GM18507 (cell line): ENCODE measurements around the gene HOXC9.

Experiments used
- DNase-seq: peaks from one replicate; pipeline ENCODE4 v3.0.0; 2011; ENCODE audit warnings: low read depth; ENCODE audit not compliant: insufficient read length; ENCODE audit errors: extremely low spot score
- FAIRE-seq: peaks from 2 replicates; lab custom pipeline; 2011; peaks lifted over from hg19 to GRCh38; lab: Jason Lieb, UNC

The HOXC9 gene

GRCh38 chr12:54000116-54001114 is at the start of gene HOXC9:
Gene HOXC9 (plus strand): TSS chr12:54000161. CDS start chr12:54000189, 28 bp downstream.
- FAIRE-seq (no peak), DNase-seq (no peak)

DNA sequence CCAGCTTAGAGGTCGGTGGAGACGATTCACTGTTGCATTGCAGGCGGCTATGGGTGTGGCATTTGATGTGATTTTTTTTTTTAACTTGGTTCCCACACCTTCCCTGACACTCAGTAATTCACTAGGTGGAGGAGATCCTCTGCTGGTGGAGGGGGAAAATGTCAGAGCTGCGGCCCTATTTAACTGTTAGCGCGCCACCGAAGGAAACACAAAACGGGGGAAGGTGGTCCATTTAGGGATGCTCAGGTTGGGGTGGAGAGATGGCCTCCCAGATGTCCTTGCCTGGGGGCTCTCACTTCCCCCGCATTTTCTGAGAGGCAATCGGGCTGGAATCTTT is 49.6 kb upstream of the HOXC9 start:
- no peak for FAIRE-seq
- DNase-seq: no peak

- no peak for DNase-seq
- no peak for FAIRE-seq
These were observed 49.0 kb upstream of the HOXC9 start for GRCh38 chr12:53950789-53951576.

GRCh38 chr12:53951577-53952334 is 48.2 kb upstream of the HOXC9 start:
- FAIRE-seq (no peak), DNase-seq (no peak)

DNA sequence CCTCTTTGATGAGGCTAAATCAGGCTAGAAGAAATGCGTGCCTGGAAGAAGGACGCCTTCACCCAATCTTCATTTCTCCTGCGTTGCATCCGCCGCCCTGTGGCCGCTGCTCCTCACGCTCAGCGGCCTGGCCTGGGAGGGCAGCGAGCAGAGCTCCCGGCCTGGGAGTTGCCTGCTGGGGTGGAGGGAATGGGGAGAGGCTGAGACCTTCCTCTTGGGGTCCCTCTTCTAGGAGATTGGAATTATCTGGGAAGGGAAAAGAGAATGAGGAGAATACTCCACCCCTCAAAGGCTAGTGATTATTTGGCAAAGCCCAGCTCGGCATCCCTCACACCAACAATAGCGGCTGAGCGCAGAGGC is 47.6 kb upstream of the HOXC9 start:
- DNase-seq (no peak), FAIRE-seq (no peak)

DNA sequence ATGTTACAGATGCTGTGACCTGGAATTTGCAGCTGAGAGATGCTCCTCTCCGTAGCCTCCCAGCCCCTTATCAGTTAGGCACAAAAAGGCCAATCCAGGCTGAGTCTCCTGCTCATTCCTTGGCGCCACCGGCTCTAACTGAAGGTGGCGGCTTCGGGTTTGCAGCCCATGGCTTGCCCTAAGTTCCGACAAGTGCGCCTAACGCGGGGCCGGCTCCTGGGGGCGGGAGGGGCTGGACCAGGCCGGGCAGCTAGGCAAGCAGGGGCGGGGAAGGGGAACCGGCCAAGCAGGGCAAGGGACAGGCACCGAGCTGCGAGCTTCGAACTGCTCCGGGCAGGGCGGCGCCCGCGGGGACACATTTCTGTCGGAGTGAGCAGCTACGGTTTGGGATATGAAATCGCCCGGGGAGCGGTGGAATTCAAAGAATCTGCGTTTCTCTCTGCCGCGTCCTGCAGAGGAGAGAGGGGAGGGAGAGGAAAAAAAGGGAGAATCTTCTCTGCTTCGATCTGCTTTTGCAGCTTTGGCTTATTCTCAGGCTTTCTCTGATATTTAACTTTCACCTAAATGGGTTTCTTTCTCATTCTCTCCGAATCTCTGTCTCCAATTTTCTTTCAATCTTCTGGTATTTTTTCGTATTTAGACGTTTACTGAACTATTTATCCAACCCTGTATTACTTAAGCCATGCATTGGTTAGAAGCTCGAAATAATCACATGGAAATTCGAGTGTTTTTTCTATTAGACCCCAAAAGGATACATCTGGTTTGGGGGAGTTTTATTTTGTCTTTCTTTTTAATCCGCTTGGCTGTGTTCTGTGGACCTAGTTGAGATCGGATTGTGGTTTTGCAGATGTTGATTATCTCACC is 46.9 kb upstream of the HOXC9 start:
- DNase-seq: no peak

DNA sequence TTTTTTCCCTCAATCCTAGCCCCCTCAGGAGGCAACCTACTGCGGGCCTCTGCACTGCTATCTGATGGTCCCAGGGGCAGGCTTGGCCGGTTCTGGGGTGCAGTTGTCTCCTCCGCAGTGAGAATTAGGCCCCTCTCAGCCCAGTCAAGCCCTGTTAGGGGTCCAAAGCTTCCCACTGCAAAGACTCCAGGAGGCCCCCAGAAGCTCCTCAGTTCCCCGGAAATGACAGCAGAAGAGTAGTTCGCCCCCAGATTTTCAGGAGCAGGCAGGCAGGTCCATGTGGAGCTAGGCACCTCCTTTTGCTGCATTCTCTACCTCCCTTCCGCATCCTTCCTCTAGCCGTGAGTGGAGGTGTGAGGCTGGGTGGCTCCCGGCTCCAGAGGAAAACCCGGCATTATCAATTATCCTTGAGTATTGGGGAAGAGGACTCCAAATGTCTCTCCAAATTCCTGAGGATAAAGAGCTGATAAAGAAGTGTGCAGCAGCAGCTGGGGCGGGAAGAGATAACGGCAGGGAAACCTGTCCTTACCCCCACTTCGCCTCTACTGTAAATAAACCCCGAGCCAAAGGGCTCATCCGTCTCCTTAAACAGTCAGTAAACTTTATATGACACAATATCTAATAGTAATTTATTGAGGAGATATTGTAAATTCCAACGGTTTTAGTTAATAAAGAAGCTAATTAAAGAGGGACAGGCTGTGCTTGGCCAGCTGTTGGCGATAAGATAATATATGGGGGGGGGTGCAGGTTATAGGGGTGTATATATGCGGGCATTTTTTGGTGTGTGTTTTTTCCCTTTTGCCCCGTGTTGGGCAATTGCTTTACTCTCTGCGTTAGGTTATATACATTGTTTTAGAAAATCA is 45.9 kb upstream of the HOXC9 start:
- no peak for FAIRE-seq
- no peak for DNase-seq

More for the DNA sequence above, 46.9 kb upstream of the HOXC9 start:
- no peak for FAIRE-seq

DNA sequence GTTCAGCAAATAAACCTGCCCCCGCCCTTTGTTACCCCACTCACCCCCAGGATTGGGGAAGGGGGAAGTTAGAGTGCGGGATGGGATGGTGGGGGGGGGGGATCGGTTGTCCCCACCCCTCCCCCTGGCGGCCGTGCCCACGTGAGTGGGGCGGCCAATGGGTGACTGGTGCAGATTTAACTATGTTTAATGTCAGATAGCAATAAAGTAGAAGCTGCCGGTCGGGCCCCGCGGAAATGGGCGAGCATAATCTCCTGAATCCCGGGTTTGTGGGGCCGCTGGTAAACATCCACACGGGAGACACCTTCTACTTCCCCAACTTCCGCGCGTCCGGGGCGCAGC is 45.3 kb upstream of the HOXC9 start, which contains the start of gene HOXC12:
TSS of gene HOXC12 (plus strand) at position 210 of the 342 bp plus-strand sequence. CDS start at position 237, 27 bp downstream.
- no peak for DNase-seq
- FAIRE-seq: no peak

- FAIRE-seq (no peak), DNase-seq (no peak)
These were observed 44.8 kb upstream of the HOXC9 start for GRCh38 chr12:53955036-53955775.

GRCh38 chr12:53955776-53956250 is 44.1 kb upstream of the HOXC9 start:
- no peak for FAIRE-seq
- DNase-seq: no peak

GRCh38 chr12:53956251-53956887 is 43.6 kb upstream of the HOXC9 start:
- no peak for FAIRE-seq
- no peak for DNase-seq

- FAIRE-seq: no peak
- DNase-seq: no peak
These were observed 42.9 kb upstream of the HOXC9 start for GRCh38 chr12:53956914-53957536.

GRCh38 chr12:53958128-53958527 is 41.8 kb upstream of the HOXC9 start:
- DNase-seq (no peak), FAIRE-seq (no peak)

DNA sequence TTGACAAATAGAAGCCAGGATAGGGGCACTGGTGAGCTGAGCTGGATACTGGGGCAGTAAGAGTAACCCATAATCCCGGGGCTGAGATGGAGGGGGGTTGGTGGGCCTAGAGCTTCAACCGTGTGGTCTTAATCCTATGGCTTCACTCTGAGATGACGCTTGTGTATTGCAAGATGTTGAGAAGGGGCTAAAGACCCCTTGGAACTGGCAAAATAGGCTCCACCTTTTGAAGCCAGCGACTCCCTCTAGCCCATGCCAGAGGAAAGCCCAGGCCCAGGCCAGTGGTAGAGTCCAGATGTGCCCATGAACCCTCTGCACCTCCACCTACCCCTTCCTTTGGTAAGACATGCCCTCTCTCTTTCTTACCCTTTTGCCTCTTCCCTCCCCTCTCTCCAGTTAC is 40.6 kb upstream of the HOXC9 start:
- DNase-seq (no peak), FAIRE-seq (no peak)

DNA sequence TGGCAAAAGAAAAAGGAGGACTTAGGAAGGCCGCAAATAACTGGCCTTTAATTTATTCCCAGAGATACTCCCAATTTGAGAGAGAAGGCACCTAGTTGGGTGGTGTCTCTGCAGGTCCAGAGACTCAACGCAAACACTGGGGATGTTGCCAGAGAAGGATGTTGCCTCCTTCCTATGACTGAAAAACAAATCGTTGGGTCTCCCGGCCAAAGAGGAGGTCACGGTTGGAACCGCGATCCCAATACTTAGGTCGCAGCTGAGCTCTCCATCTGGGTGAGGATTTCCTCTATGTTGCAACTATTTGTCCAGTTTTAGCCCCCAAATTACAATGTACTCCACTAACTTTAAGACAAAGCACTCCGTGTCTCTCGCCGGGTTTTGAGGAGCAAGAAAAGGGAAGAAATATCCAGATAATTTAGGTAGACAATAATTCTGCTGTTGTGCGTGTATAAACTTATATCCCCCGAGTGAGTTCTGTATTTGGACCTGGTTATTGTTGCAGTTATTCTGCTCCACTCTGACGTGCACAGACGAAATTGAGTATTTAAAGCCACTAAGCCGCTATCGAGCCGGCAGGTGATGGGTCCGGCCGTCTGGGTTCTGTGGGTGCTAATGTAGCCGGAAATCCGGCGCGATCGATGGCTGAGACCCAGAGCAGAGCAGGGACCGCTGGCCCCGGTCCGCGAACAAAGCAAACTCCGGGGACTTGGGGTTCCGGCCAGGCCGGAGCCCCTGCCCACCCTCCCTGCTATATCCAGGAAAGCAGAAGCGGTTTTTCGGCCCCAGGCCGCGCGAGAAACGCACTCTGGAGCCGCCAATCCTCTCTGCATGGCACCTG is 39.6 kb upstream of the HOXC9 start:
- FAIRE-seq: no peak

More for the DNA sequence above, 39.6 kb upstream of the HOXC9 start:
- DNase-seq: no peak
